ELR (cell line): ENCODE results near the gene RFTN2.
"Not testable (repeated sequence)": the region's sequence is repeated elsewhere in the genome, so short reads cannot be mapped to it uniquely, and the experiment has no call there.

ENCODE experiments used
- DNase-seq: peaks from one replicate; pipeline ENCODE4 v3.0.0-alpha.2; 2015; ENCODE audit warnings: low read depth

Gene RFTN2

GRCh38 chr2:197674591-197674990 lies 796 bp downstream of the RFTN2 start:
- DNase-seq: no peak

GRCh38 chr2:197674060-197674459 lies 1.3 kb downstream of the RFTN2 start:
- no peak for DNase-seq

- no peak for DNase-seq
Observed at GRCh38 chr2:197673606-197674005, 1.8 kb downstream of the RFTN2 start.

- DNase-seq: no peak
Observed at GRCh38 chr2:197673106-197673505, 2.3 kb downstream of the RFTN2 start.

- no peak for DNase-seq
Observed at GRCh38 chr2:197672371-197672893, 3.0 kb downstream of the RFTN2 start.

GRCh38 chr2:197669077-197669476 lies 6.3 kb downstream of the RFTN2 start:
- no peak for DNase-seq

GRCh38 chr2:197668296-197668695 lies 7.1 kb downstream of the RFTN2 start:
- DNase-seq: no peak

- no peak for DNase-seq
Observed at GRCh38 chr2:197666277-197666676, 9.1 kb downstream of the RFTN2 start.

- DNase-seq: no peak
Observed at GRCh38 chr2:197661626-197662025, 13.8 kb downstream of the RFTN2 start.

GRCh38 chr2:197657562-197657961 lies 17.8 kb downstream of the RFTN2 start:
- DNase-seq: no peak

GRCh38 chr2:197647961-197648690 lies 27.3 kb downstream of the RFTN2 start:
- DNase-seq: no peak

- DNase-seq: no peak
Observed at GRCh38 chr2:197641666-197642065, 33.7 kb downstream of the RFTN2 start.

GRCh38 chr2:197640571-197641122 lies 34.7 kb downstream of the RFTN2 start:
- DNase-seq: not testable (repeated sequence)

GRCh38 chr2:197633109-197633657 lies 42.2 kb downstream of the RFTN2 start:
- DNase-seq: no peak

GRCh38 chr2:197628043-197628500 lies 47.3 kb downstream of the RFTN2 start:
- peak; percentile 57 for DNase-seq

GRCh38 chr2:197626965-197627625 lies 48.3 kb downstream of the RFTN2 start:
- no peak for DNase-seq

GRCh38 chr2:197620133-197620532 lies 55.3 kb downstream of the RFTN2 start:
- DNase-seq: no peak

GRCh38 chr2:197615016-197615652 lies 60.3 kb downstream of the RFTN2 start:
- no peak for DNase-seq

- no peak for DNase-seq
Observed at GRCh38 chr2:197614532-197614931, 60.9 kb downstream of the RFTN2 start.

- no peak for DNase-seq
Observed at GRCh38 chr2:197613509-197613987, 61.8 kb downstream of the RFTN2 start.

- no peak for DNase-seq
Observed at GRCh38 chr2:197606180-197606579, 69.2 kb downstream of the RFTN2 start.
